SH-SY5Y (cell line): ENCODE data around the gene SPOCK2.

Experiments used
- GATA2 ChIP-seq: IDR thresholded peaks from 2 replicates; pipeline ENCODE4 v1.6.1; 2011; ENCODE audit warnings: mild to moderate bottlenecking, low read depth, low read length
- GATA3 ChIP-seq: IDR thresholded peaks from 2 replicates; pipeline ENCODE4 v1.6.1; 2011; ENCODE audit warnings: low read depth, mild to moderate bottlenecking, low read length, moderate library complexity

GRCh38 chr10:72082856-72083789 is 5.2 kb downstream of the SPOCK2 start:
- TF ChIP-seq GATA3 (no peak), GATA2 (no peak)
